Measurements from ENCODE around the gene GNG12. TPM values are rescaled to one million over a fixed set of nuclear protein-coding genes. Genes with fewer than 3 reads are reported as not detected.

GNG12 gene
- total and polyA plus RNA-seq, 11 donors, result 7.7 to 80.2 (median 44.6) TPM

GRCh38 chr1:67755160-67755559 lies 78.1 kb downstream of the GNG12 start:
- peaks cover 0 to 45% (median 19%) of the 10 kb centered on the region in 12 donors for H3K4me1 ChIP-seq
- no peak overlapping the region for H3K27ac ChIP-seq

DNA sequence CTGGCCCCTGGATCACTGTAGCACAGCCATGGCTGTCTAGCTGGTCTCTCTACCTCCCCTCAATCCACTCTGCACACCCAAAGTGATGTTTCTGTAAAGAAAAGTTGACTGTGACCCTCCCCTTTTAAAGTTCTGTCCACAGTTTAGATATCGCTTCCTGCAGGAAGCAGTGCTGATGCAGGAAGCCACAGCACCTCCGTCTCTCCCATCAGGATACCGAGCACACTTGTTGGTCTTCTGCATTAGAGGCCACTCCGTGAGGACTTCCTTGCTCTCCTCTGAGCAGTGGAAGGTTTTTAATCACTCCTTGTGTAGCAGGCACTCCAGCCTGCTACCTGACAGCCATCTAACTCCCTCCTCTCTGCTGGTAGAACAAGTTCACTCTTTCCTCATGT lies 78.7 kb downstream of the GNG12 start:
- no peak for TF ChIP-seq POLR2A (IDR thresholded peaks at IDR 0.05)
- TF ChIP-seq, protein P1, sequence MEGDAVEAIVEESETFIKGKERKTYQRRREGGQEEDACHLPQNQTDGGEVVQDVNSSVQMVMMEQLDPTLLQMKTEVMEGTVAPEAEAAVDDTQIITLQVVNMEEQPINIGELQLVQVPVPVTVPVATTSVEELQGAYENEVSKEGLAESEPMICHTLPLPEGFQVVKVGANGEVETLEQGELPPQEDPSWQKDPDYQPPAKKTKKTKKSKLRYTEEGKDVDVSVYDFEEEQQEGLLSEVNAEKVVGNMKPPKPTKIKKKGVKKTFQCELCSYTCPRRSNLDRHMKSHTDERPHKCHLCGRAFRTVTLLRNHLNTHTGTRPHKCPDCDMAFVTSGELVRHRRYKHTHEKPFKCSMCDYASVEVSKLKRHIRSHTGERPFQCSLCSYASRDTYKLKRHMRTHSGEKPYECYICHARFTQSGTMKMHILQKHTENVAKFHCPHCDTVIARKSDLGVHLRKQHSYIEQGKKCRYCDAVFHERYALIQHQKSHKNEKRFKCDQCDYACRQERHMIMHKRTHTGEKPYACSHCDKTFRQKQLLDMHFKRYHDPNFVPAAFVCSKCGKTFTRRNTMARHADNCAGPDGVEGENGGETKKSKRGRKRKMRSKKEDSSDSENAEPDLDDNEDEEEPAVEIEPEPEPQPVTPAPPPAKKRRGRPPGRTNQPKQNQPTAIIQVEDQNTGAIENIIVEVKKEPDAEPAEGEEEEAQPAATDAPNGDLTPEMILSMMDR (IDR thresholded peaks at IDR 0.05), result no peak

More at GRCh38 chr1:67755160-67755559, 78.1 kb downstream of the GNG12 start:
- Histone ChIP-seq H3K9me3 (no peaks in the 10 kb centered on the region), H3K4me3 (no peak overlapping the region), H3K36me3 (no peaks in the 10 kb centered on the region), H3K27me3 (no peaks in the 10 kb centered on the region)
- ATAC-seq, result no peak
- WGBS, 4 donors, result 93 to 99% (median 98%) methylated on average over 2 of the region's 2 CpGs
- DNase-seq, result no peak
- TF ChIP-seq, protein P1 (IDR thresholded peaks at IDR 0.05), result no peak
- no peak for TF ChIP-seq POLR2A (IDR thresholded peaks at IDR 0.05)
- intact Hi-C loops (cut with DNase I), result loop anchor here in 4 of 10 donors (5.0 to 10.0 kb wide), 3 partner anchors 68 to 193 kb away; partner anchors contain the start of gene GADD45A (in 2 of the 4)

GRCh38 chr1:67753776-67754525 lies 79.3 kb downstream of the GNG12 start:
- ATAC-seq, result no peak
- H3K4me1 ChIP-seq, result peaks cover 0 to 50% (median 24%) of the 10 kb centered on the region in 12 donors
- 87 to 91% (median 89%) methylated on average over 17 of the region's 17 CpGs for WGBS, 4 donors

More for the DNA sequence above, 78.7 kb downstream of the GNG12 start:
- Histone ChIP-seq H3K27ac (no peak overlapping the region), H3K27me3 (no peaks in the 10 kb centered on the region), H3K4me1 (peaks cover 0 to 45% (median 19%) of the 10 kb centered on the region in 12 donors), H3K9me3 (no peaks in the 10 kb centered on the region), H3K36me3 (no peaks in the 10 kb centered on the region), H3K4me3 (no peak overlapping the region)
- 55 to 67% (median 62%) methylated on average over 4 of the region's 4 CpGs for WGBS, 4 donors
- ATAC-seq (no peak), DNase-seq (no peak)
- intact Hi-C loops (cut with DNase I), result loop anchor here in 3 of 10 donors (5.0 to 10.0 kb wide), 3 partner anchors 47 to 190 kb away; partner anchors contain the start of gene GADD45A (in 2 of the 3)

GRCh38 chr1:67752306-67752705 lies 81.0 kb downstream of the GNG12 start:
- TF ChIP-seq POLR2A (IDR thresholded peaks at IDR 0.05), result no peak
- TF ChIP-seq, protein P1 (IDR thresholded peaks at IDR 0.05), result no peak
- H3K27ac ChIP-seq, result no peak overlapping the region
- no peak overlapping the region for H3K4me3 ChIP-seq

More at GRCh38 chr1:67753776-67754525, 79.3 kb downstream of the GNG12 start:
- no peak overlapping the region for H3K4me3 ChIP-seq
- no peak overlapping the region for H3K27ac ChIP-seq
- no peaks in the 10 kb centered on the region for H3K27me3 ChIP-seq
- TF ChIP-seq POLR2A (IDR thresholded peaks at IDR 0.05), result no peak
- TF ChIP-seq, protein P1 (IDR thresholded peaks at IDR 0.05), result no peak
- no peak for DNase-seq
- no peaks in the 10 kb centered on the region for H3K9me3 ChIP-seq
- intact Hi-C loops (cut with DNase I), result loop anchor here in 3 of 10 donors (5.0 to 10.0 kb wide), 3 partner anchors 47 to 189 kb away; partner anchors contain the start of gene GADD45A (in 2 of the 3)
- no peaks in the 10 kb centered on the region for H3K36me3 ChIP-seq

More at GRCh38 chr1:67752306-67752705, 81.0 kb downstream of the GNG12 start:
- ATAC-seq (no peak), DNase-seq (no peak)
- peaks cover 0 to 56% (median 37%) of the 10 kb centered on the region in 12 donors for H3K4me1 ChIP-seq
- 45 to 57% (median 52%) methylated on average over 2 of the region's 2 CpGs for WGBS, 4 donors
- H3K9me3 ChIP-seq, result no peaks in the 10 kb centered on the region
- intact Hi-C loops (cut with DNase I), result loop anchor here in 3 of 10 donors (5.0 to 10.0 kb wide), 3 partner anchors 45 to 188 kb away; partner anchors contain the start of gene GADD45A (in 2 of the 3)
- H3K27me3 ChIP-seq, result no peaks in the 10 kb centered on the region
- H3K36me3 ChIP-seq, result no peaks in the 10 kb centered on the region

Data from heart left ventricle (tissue), 16 donors.